NCI-H1105 (cell line): ENCODE measurements around the gene HNRNPL.

Experiments
- DNase-seq: peaks from one replicate; lab custom pipeline; 2025; lab: John Stamatoyannopoulos, UW

HNRNPL gene

DNA sequence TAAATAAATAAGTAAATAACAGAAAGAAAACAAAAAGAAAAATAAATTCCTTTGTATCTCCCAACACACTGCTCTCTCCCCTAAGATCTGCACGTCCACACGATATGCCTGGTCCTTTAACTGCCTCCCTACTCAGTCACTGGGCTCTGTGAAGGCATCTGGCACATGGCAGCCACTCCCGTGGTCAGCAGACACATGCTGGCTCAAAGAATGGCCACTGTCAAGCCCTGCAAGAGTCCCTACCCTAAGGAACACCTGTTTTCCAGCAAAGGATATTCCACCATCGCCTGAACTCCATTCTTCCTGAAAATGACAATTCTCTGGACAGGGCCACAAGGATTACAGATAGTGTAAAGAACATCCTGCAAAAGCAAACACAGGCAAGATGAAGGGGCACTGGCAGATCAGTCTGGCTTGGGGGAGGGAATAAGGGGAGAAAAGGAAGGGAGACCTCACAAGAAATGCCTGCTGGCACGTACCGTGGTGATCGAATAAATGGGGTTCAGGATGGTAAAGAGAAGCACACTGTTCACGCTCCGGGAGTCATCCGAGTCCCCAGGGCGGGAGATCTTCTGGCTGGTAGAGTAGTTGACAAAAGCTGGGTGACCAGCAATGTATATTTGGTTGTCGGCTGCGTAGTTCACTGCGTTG, 4.3 kb downstream of the HNRNPL start:
- no peak for DNase-seq

- no peak for DNase-seq
Measured at GRCh38 chr19:38844093-38844686, 5.6 kb downstream of the HNRNPL start.

- no peak for DNase-seq
Measured at GRCh38 chr19:38843175-38843758, 6.5 kb downstream of the HNRNPL start.

GRCh38 chr19:38842439-38843174, 7.2 kb downstream of the HNRNPL start:
- DNase-seq = no peak

DNA sequence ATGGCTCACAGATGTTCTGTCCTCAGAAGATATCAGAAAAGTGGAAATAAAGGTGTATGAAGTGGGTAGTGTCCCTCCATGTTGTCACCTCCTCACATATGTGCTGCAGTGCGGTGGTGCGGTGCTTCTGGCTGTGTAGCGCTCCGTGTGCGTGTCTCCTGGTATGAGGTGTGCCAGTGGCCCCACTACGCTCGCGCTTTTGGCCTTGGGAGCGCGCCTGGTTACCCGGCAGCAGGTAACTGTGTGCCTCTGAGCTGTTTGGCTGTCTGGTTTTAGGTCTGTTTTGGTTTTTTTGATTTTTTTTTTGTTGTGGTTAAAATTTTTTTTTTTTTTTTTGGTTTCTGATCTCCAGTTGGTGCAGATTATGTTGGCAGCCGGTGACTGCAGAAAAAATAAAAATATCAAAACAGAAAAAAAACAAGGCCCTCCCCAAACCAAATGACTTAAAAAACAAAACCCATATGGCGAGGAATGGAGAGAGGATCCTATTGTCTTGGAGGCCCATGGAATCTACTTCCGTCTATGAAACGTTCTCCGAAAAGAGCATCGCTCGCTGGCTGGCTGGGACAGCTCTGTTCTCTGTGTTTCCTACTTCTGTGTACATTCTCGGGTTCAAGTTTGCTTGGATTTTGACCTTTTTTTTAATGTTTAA, 7.9 kb downstream of the HNRNPL start:
- DNase-seq = no peak

GRCh38 chr19:38841180-38841766, 8.5 kb downstream of the HNRNPL start:
- no peak for DNase-seq

DNA sequence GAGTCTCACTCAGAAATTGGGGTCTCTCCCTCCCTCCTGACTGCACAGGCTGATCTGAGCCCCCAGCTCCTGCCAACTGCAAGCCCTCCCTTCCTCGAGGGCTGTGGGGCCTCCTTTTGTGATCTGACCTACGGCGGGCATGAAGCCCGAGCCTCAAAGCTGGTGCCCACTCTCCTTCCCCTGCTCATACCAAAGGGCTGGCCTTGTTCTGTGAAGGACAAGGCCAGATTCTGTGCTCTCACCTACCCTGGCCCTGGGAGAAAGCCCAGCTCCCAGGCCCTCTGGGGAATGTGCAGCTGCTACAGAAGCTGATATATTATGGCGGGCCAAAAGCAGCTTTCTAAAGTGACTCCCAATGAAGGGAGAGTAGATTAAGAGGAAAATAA, 9.2 kb downstream of the HNRNPL start:
- no peak for DNase-seq

- DNase-seq = no peak
Measured at GRCh38 chr19:38839816-38840582, 9.8 kb downstream of the HNRNPL start.

GRCh38 chr19:38838986-38839761, 10.6 kb downstream of the HNRNPL start:
- no peak for DNase-seq

- DNase-seq = no peak
Measured at GRCh38 chr19:38838208-38838985, 11.4 kb downstream of the HNRNPL start.

DNA sequence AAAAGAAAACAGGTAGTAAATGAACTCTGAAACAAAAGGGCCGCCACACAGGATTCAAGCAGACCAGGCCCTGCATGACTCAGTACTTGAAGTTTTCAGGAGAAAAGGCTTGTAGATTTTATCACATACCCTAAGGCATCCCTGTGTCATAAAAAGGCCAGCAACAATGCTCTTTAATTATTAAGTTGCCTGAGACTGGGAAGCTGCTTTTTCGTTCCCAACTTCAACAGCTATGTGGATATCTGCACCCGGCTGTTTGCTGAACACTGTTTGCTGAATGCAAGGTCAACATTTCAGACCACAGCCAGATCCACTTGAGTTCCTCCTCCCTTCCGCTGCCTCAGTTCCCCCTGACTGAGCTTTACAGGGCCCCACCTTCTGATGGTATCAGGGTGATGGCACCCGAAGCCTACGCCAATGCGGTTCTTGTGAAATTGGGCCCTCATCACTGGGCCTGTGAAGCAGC, 12.1 kb downstream of the HNRNPL start:
- DNase-seq = no peak

GRCh38 chr19:38836983-38837626, 12.7 kb downstream of the HNRNPL start:
- DNase-seq = no peak

- no peak for DNase-seq
Measured at GRCh38 chr19:38836159-38836982, 13.4 kb downstream of the HNRNPL start.

DNA sequence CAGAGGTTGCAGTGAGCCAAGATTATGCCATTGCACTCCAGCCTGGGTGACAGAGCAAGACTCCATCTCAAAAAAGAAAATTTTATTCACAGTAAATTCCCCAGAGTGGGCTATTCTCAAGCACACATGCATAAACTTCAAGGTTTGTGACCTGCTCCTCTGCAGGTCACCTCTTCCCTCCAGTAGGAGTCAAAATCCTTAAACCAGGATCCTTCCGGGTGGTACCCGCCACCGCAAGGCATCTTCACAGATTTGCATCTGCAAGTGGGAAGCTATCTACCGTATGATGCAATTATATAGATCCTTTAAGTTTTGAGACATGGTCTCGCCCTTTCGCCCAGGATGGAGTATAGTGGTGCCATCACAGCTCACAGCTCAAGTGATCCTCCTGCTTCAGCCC, 15.2 kb downstream of the HNRNPL start:
- no peak for DNase-seq

- DNase-seq = no peak
Measured at GRCh38 chr19:38834104-38834490, 15.7 kb downstream of the HNRNPL start.

DNA sequence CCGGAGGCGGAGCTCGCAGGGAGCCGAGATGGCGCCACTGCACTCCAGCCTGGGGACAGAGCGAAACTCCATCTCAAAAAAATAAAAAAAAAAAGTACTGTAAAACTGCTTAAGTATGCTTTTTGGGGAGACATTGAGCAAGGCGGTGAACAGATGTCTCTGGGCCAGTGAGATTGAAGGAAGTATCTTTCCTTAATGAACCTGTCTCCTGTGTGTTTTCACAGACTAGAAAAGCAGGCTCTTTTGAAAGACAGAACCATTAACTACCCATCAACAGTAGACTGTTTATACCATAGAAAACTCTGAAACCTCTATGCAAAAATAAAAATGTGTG, 16.7 kb downstream of the HNRNPL start:
- DNase-seq = no peak

- DNase-seq = no peak
Measured at GRCh38 chr19:38831142-38831605, 18.6 kb downstream of the HNRNPL start.

DNA sequence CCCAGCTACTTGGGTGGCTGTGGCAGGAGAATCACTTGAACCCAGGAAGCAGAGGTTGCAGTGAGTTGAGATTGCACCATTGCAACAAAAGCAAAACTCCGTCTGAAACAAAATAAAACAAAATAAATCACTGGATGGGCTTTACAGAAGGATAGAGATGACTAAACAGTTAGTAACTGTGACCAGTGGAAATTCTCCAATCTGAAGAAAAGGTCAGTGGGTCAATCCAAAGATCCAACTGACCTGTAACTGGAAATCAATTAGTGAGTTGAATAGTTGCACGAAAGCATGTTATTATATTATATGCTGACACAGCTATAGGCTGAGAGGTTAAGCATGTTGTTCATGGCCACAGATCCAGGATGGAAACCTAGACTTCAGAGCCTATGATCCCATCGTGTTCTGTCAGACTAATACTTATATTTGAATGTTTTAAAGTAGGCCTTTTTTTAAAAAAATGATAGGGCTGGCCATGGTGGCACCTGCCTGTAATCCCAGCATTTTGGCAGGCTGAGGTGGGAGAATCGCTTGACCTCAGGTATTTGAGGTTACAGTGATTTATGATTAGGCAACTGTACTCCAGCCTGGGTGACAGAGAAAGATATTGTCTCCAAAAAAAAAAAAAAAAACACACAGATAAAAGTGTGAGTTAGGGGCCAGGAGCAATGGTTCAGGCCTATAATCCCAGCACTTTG, 19.6 kb downstream of the HNRNPL start:
- DNase-seq = no peak
